HUES6 (cell line): ENCODE measurements around the gene PRND.

Source experiments
- H3K27ac ChIP-seq: 2 replicates; pipeline ENCODE4 v1.7.0; 2013; ENCODE audit warnings: low read depth, mild to moderate bottlenecking, low read length, inconsistent platforms
- H3K27me3 ChIP-seq: 2 replicates; pipeline ENCODE4 v1.6.1; 2013; ENCODE audit warnings: low read length; ENCODE audit not compliant: control insufficient read depth, insufficient read depth
- H3K36me3 ChIP-seq: 2 replicates; pipeline ENCODE4 v1.6.1; 2013; ENCODE audit warnings: low read length; ENCODE audit not compliant: control insufficient read depth, insufficient read depth
- H3K4me1 ChIP-seq: 2 replicates; pipeline ENCODE4 v1.6.1; 2013; ENCODE audit warnings: low read length; ENCODE audit not compliant: control insufficient read depth, insufficient read depth
- H3K4me3 ChIP-seq: 2 replicates; pipeline ENCODE4 v1.5.1; 2013; ENCODE audit warnings: low read depth, low read length
- H3K9ac ChIP-seq: one replicate; pipeline ENCODE4 v1.6.1; 2013; ENCODE audit warnings: mild to moderate bottlenecking, low read length
- H3K9me3 ChIP-seq: 2 replicates; pipeline ENCODE4 v1.6.1; 2013; ENCODE audit warnings: low read depth, low read length; ENCODE audit not compliant: control insufficient read depth, insufficient read depth

The PRND gene, protein sequence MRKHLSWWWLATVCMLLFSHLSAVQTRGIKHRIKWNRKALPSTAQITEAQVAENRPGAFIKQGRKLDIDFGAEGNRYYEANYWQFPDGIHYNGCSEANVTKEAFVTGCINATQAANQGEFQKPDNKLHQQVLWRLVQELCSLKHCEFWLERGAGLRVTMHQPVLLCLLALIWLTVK

DNA sequence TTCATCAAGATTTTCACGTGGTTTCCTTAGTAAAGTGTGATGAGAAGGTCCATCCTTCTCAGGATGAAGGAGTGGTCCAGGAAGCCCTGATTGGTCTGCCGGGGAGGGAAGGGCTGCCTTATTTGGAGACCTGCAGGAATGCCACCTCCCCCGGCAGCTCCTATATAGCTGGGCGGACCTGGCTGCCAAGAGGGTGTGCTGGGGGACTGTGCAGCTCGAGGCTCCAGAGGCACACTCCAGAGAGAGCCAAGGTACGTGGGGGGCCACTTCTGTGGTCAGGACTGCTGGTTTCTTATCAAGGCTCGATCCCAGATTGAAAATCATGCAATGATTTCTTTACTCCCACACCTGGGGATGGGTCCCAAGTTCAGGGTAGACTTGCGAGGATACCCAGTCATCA lies at the start of gene PRND:
PRND (plus strand) TSS at position 191 of the 400 bp plus-strand sequence. CDS start 2,643 bp downstream, outside the sequence.
- Histone ChIP-seq H3K9me3 (0 out of 2 replicates have a peak, but pooled peaks cover 2% of the 10 kb centered on the region), H3K9ac (no peak within 1 kb of the TSS), H3K27ac (no peak within 1 kb of the TSS), H3K27me3 (no peaks in the 10 kb centered on the region), H3K36me3 (no peaks in the 10 kb centered on the region), H3K4me1 (peaks cover 16% of the 10 kb centered on the region), H3K4me3 (no peak within 1 kb of the TSS)

DNA sequence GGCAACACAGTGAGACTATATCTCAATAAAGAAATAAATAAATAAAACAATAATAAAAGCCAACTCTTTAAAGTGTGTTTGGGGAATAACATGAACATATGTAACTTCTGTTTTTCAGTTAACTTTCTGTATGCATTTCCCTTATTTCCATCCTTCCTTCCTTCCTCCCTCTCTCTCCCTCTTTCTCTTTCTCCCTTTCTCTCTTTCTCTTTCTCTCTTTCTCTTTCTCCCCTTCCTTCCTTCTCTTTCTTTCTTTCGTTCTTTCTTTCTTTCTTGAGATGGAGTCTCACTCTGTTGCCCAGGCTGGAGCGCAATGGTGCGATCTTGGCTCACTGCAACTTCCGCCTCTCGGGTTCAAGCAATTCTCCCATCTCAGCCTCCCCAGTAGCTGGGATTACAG lies 48.8 kb upstream of the PRND start:
- Histone ChIP-seq H3K36me3 (no peaks in the 10 kb centered on the region), H3K9ac (no peak overlapping the region), H3K27me3 (no peaks in the 10 kb centered on the region), H3K4me1 (0 out of 2 replicates have a peak, but pooled peaks cover 9% of the 10 kb centered on the region), H3K9me3 (no peaks in the 10 kb centered on the region), H3K4me3 (no peak overlapping the region), H3K27ac (no peak overlapping the region)

DNA sequence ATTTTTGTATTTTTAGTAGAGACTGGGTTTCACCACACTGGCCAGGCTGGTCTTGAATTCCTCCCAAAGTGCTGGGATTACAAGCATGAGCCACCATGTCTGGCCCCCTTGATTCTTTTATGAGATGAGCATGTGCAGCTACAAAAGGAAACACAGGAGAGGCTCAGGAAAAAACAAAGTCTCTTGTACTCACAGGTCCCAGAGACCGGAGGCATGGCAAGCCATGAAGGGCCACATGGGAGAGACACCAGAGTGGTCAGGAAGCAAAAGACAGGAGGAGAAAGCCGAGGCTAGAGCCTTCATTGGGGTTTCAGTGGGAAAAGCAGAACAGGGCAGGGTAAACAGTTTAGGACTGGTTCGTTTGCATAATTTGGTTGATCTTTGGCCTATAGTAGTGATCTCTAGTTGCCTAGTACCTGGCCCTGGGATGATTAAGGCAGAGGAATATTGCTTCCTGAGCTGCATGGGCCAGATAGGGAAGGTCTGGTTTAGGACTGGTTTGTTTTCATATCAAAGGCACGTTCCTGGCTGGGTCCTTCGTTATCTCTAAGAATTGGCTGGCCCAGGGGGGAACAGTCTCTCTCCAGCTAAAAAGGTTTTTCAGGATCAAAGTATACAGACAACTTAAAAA lies 48.2 kb upstream of the PRND start:
- Histone ChIP-seq H3K27me3 (no peaks in the 10 kb centered on the region), H3K4me1 (0 out of 2 replicates have a peak, but pooled peaks cover 9% of the 10 kb centered on the region), H3K4me3 (no peak overlapping the region), H3K27ac (no peak overlapping the region), H3K36me3 (no peaks in the 10 kb centered on the region), H3K9me3 (no peaks in the 10 kb centered on the region), H3K9ac (no peak overlapping the region)

DNA sequence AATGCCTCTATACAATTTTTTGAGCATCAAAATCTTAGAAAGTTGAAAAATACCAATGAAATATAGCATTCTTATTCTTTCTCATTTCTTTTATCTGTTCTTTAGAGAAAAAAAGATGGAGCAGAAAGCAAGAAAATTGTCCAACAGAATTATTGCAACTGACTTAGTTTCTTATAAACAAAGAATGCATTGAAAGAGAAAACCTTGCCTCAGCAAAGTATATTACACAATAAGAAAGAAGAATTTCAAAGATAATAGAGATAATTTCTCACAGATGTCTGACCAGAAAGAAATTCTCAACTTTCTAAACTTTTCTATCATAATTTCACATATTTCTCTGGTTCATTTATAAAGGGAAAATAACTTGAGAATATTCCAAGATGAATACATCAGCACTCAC lies 47.0 kb upstream of the PRND start:
- Histone ChIP-seq H3K27me3 (no peaks in the 10 kb centered on the region), H3K27ac (no peak overlapping the region), H3K9me3 (no peaks in the 10 kb centered on the region), H3K36me3 (no peaks in the 10 kb centered on the region), H3K9ac (no peak overlapping the region), H3K4me1 (peaks cover 9% of the 10 kb centered on the region; the same call in 1 of the 2 replicates), H3K4me3 (no peak overlapping the region)

DNA sequence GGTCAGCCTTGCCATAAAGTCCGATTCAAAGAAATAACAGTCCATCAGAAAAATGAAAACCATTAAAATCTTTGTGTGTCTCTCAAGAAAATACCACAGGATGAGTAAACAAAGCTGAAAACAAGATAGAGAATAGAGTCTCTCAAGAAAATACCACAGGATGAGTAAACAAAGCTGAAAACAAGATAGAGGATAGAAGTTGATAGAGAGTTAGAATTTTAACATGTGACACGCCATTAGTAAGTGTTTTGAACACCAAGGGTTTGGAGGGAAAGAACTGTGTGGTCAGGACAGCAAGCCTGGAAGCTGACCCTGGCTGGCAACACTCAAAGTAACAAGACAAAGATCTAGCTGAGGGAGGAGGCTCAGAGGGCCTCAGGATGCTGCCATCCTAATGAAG lies 43.9 kb upstream of the PRND start:
- no peaks in the 10 kb centered on the region for H3K27me3 ChIP-seq
- no peak overlapping the region for H3K27ac ChIP-seq
- H3K4me1 ChIP-seq = peaks cover 15% of the 10 kb centered on the region
- H3K4me3 ChIP-seq = no peak overlapping the region
- no peak overlapping the region for H3K9ac ChIP-seq
- H3K9me3 ChIP-seq = no peaks in the 10 kb centered on the region
- H3K36me3 ChIP-seq = no peaks in the 10 kb centered on the region

DNA sequence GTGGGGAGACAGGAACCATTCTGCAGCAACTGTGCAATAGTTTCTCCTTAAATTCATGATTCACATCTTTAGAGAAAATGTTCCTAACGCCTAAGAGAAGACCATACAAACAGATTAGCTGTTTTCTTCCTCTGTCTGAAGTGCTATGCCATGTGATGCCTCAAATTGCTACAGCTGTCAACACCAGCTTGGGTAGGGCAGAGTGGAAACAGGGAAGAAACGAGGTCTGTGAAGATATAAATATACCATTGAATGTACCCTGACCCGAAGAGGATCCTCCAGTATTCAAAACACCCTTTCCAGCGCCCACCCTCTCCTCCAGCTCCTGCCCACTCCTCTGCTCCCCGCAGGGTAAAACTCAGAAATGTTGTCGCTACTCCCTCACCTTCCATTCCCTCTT lies 40.3 kb upstream of the PRND start:
- no peak overlapping the region for H3K27ac ChIP-seq
- no peaks in the 10 kb centered on the region for H3K27me3 ChIP-seq
- no peak overlapping the region for H3K4me3 ChIP-seq
- H3K36me3 ChIP-seq = no peaks in the 10 kb centered on the region
- no peak overlapping the region for H3K9ac ChIP-seq
- no peaks in the 10 kb centered on the region for H3K9me3 ChIP-seq
- peaks cover 25% of the 10 kb centered on the region for H3K4me1 ChIP-seq

DNA sequence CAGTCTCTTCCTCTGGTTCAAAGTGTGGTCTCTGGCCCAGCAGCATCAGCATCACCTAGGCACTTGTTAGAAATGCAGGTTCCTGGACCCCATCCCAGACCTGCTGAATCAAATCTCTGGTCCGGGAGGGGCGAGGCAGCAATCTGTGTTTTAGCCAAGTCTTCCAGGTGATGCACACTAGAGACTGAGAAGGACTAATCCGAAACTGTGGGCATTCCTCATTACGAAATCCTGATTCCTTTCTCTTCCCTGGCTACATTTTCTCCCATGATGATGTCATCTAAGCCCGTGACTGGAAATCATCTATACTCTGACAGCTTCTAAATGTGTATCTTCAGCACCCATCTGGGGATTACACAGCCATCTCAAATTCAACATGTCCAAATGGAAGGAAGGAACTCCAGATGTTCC lies 39.7 kb upstream of the PRND start:
- Histone ChIP-seq H3K9ac (no peak overlapping the region), H3K27ac (no peak overlapping the region), H3K27me3 (no peaks in the 10 kb centered on the region), H3K9me3 (no peaks in the 10 kb centered on the region), H3K4me3 (no peak overlapping the region), H3K4me1 (peaks cover 25% of the 10 kb centered on the region), H3K36me3 (no peaks in the 10 kb centered on the region)

DNA sequence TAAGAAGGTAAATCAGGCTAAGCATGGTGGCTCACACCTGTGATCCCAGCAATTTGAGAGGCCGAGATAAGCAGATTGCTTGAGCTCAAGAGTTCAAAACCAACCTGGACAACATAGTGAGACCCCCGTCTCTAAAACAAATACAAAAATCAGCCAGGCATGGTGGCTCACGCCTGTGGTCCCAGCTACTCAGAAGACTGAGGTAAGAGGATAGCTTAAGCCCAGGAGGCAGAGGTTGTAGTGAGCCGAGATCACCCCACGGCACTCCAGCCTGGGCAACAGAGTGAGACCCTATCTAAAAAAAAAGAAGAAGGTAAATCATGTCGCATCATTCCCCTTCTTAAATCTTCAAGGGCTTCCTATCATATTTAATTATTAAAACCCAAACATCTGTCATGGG lies 39.0 kb upstream of the PRND start:
- Histone ChIP-seq H3K9me3 (no peaks in the 10 kb centered on the region), H3K9ac (no peak overlapping the region), H3K36me3 (no peaks in the 10 kb centered on the region), H3K4me1 (peaks cover 25% of the 10 kb centered on the region), H3K27me3 (no peaks in the 10 kb centered on the region), H3K27ac (no peak overlapping the region), H3K4me3 (no peak overlapping the region)

DNA sequence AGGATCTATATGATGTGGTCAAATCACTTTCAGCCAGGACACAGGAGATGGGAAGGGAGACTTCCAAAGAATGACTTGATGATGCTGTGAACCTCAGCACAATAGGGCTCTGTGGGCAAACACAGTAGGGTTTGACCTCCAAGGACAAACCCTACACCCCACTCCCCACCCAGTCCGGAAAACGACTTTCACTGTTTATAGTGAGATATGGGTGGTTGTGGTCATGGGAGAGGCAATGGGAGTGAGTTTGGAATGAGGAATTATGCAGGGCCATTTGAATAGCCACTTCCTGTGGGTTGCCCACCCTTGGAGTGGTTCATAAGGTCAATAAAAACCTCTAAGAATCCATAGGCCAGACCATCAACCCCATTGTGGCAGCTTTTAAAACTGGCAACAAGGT lies 38.4 kb upstream of the PRND start:
- Histone ChIP-seq H3K27ac (no peak overlapping the region), H3K4me3 (no peak overlapping the region), H3K4me1 (peaks cover 28% of the 10 kb centered on the region), H3K9me3 (no peaks in the 10 kb centered on the region), H3K9ac (no peak overlapping the region), H3K27me3 (no peaks in the 10 kb centered on the region), H3K36me3 (no peaks in the 10 kb centered on the region)

DNA sequence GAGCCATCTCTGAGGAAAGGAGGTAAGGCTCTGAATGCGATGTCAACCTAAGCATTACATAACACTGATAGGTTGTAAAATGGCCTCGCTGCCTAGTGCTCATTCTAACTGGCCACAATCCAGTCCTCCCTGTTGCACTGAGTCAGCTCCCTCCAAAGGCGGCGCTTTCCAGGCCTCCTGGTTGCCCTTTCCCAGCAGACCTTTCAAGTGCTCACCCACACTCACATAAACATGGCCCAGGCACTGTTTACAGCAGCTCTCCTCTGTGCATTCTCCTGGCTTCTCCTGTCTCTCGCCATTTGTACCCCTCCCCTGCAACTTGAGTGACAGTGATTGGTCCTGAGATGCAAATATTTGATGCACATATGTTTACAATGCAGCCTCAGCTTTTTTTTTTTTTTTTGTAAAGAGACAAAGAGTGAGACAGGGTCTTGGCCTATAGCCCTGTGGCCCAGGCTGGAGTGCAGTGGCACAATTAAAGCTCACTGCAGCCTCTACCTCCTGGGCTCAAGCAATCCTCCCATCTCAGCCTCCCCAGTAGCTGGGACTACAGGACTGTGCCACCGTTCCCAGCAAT lies 36.8 kb upstream of the PRND start:
- Histone ChIP-seq H3K4me3 (no peak overlapping the region), H3K4me1 (peaks cover 26% of the 10 kb centered on the region), H3K9me3 (no peaks in the 10 kb centered on the region), H3K27ac (no peak overlapping the region), H3K36me3 (no peaks in the 10 kb centered on the region), H3K27me3 (no peaks in the 10 kb centered on the region), H3K9ac (no peak overlapping the region)

DNA sequence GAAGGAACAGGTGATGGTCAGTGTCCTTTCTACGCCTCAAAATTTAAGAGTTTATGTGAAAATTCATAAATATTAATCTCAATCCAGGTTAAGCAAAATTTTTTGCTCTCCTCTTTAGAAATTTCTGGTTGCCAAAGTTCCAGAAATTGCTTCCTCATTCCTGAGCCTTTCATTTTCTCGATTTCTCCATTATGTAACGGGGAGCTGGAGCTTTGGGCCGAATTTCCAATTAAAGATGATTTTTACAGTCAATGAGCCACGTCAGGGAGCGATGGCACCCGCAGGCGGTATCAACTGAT lies 35.8 kb upstream of the PRND start:
- H3K9me3 ChIP-seq = no peaks in the 10 kb centered on the region
- peak overlapping the region; percentile 80; the same call in 1 of the 2 replicates for H3K27ac ChIP-seq
- peak overlapping the region; percentile 74 for H3K4me3 ChIP-seq
- H3K9ac ChIP-seq = peak overlapping the region; percentile 54
- H3K36me3 ChIP-seq = no peaks in the 10 kb centered on the region
- H3K4me1 ChIP-seq = peaks cover 23% of the 10 kb centered on the region
- H3K27me3 ChIP-seq = no peaks in the 10 kb centered on the region
